Germinal center (tissue), 1 donor: ENCODE data around the gene KLC1.

Experiments
- DNase-seq: peaks from one replicate; pipeline ENCODE4 v3.0.0; 2012; ENCODE audit warnings: mixed read lengths, low spot score

KLC1 gene

GRCh38 chr14:103735815-103736545, 107.0 kb downstream of the KLC1 start:
- DNase-seq: no peak

GRCh38 chr14:103736546-103737431, 107.8 kb downstream of the KLC1 start:
- no peak for DNase-seq

DNA sequence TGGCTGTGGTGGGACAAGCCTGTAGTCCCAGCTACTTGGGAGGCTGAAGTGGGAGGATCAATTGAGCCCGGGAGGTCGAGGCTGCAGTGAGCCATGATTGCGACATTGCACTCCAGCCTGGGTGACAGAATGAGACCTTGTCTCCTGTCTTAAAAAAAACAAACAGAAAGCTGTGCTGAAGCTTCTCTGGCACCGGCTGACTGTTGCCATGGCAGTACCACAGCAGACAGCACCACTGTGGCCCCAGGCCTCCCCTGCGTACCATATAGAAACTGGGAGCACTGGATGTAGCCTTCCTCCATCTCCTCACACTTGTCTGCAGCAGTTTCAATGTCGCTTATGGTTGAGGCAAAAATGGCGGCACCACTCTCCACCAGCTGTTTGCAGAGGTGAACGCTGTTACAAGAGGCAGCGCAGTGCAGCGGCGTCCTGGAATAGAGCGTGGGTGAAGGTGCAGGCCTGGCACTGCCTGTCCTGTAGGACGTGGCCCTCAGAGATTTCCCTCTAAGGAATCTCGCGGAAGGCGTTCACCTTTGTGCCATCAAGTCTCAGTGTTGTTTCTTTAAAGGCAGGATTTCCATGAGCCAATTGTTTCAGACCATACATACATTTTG, 108.5 kb downstream of the KLC1 start:
- DNase-seq: no peak

GRCh38 chr14:103738166-103738565, 109.2 kb downstream of the KLC1 start:
- DNase-seq: no peak

DNA sequence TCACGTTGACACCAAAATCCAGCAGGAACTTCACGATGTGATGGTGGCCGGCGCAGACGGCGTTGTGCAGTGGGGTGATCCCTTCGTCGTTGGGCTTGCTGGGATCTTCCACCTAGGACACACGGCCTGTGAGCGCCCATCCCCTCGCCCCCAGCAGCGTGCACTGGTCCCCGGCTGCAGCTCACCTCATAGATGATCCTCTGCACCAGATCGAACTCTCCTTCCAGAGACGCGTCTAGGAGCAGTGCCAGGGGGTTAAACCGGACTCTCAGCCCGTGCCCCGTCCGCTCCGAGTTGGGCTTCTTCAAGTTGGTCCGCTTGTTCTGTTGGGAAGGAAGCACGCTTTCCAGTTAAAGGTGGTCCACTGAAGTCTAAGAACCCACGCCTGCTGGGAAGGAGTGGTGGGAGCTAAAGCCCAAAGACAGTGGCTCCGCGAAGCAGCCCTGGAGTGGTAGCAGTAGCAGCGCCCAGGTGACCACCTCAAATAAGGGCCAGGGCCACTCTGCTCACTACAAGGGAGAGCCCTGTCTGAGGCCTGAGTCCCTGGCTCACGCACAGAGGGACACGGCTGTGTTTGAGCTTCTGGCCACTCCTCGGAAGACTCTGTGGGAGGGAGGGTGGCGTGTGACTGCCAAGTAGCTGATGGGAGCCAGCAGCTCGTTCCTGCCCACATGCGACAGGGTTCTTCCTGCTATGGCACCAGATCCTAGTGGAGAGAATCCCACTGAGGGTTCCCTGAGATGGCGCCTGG, 109.9 kb downstream of the KLC1 start:
- DNase-seq: no peak

GRCh38 chr14:103739466-103739792, 110.4 kb downstream of the KLC1 start:
- DNase-seq: no peak

DNA sequence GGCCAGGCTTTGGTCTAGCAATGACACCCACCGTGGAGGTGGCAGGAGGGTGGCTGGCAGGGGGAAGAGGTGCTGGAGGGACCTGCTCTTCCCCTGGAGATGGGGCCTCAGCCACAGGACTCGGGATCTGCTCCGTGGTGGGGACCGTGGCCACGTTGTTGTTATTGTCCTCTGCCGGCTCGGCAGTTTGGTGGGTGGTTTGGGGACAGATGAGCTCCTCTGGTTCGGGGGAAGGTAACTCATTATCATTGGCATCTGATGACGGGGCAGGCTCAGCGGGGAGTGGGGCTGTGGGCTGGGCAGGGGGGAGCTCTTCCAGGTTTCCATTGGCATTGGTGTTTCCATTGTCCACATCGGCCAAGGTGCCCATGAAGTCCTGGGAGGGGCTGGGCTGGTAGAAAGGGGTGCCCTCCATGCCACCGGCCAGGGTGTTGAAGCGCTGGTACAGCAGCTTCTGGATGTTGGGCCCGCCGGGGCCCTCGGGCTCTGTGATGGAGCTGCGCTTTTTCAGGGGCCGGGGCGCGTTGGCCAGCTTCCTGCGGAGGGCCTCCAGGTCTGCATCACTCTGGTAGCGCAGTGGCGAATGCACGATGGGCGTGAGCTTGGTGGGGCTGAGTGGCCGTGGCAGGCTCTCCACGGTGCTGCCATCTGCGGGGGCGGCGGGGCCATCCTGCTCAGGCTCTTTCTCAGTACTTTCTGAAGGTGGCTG, 110.9 kb downstream of the KLC1 start:
- DNase-seq: no peak

- DNase-seq: no peak
Observed at GRCh38 chr14:103740991-103741689, 112.1 kb downstream of the KLC1 start.

DNA sequence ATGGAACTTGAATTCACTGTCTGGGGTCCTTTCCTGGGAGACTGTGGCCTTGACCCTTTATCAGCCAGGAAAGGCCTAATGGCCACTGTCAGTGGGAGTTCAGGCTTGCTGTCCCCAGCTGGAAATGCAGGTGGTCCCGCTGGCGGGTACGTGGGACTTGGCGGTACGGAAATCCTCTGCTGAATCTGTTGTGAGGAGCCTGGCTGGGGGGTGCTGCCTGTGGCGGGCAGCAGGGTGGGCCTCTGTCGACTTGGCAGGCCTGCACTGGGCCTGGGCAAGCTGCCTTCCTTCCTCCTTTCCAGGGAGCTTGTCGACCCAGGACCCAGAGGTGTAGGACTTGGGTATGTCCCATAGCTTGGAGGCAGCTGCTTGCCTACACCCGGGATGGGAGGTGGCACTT, 112.9 kb downstream of the KLC1 start:
- DNase-seq: no peak

- no peak for DNase-seq
Observed at GRCh38 chr14:103742499-103743255, 113.7 kb downstream of the KLC1 start.

- no peak for DNase-seq
Observed at GRCh38 chr14:103743691-103744090, 114.7 kb downstream of the KLC1 start.

DNA sequence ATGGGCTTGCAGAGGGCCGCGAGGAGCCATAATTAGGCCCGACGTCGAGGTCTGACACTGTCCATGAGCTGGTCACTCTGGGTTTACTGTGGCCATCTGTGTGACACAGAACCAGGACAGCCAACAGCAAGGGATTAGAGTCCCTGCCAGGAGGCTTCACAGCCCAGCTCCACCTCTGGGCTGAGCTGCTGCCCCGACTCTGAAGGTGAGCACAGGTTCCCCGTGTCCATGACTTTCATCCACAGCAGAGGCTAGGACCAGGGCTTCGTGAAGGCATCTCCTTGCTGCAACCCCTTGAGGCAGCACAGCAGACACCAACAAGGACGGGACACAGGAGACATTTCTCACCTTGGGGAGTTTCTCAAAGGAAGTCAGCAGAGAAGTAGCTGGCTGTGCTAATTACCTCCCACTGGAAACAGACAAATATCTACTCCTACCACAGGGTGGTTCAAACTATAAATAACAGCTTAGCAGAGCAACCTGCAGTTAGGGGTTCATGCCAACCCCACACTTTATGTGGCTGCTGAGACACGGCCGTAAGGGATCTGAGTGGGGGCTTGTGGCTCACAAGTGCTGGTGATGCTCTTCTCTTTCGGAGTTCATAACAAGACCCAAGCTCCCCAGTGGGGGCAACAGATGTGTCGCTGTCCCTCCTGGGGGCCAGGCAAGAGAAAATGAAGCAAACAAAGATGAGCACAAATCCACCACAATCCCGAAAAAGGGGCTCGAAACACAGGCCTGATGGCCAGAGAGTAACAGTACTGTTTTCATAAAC, 115.8 kb downstream of the KLC1 start:
- no peak for DNase-seq

- DNase-seq: no peak
Observed at GRCh38 chr14:103745424-103745823, 116.4 kb downstream of the KLC1 start.

GRCh38 chr14:103746701-103747100, 117.7 kb downstream of the KLC1 start:
- no peak for DNase-seq

DNA sequence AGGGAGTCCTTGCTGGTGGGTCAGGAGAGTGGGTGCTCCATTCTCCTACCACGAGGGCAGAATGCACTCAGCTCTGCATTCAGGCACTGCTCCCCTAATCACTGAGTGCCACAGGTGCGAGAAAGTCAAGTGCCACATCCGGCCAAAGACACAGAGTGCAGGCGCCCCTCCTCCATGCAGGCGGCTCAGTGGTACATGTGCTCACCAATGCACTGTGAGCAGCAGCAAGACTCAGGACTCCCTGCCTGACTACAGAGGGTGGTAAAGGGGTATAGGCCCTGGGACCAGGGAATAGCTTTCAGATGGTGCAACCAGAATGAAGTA, 119.5 kb downstream of the KLC1 start:
- DNase-seq: no peak

- no peak for DNase-seq
Observed at GRCh38 chr14:103749452-103749851, 120.4 kb downstream of the KLC1 start.

- DNase-seq: no peak
Observed at GRCh38 chr14:103749860-103750259, 120.8 kb downstream of the KLC1 start.
